Islet of Langerhans (tissue), 1 donor: Measurements from ENCODE around the gene KIDINS220.

ENCODE experiments used
- FAIRE-seq: peaks from one replicate; lab custom pipeline; 2011; peaks lifted over from hg19 to GRCh38; lab: Jason Lieb, UNC

The KIDINS220 gene

DNA sequence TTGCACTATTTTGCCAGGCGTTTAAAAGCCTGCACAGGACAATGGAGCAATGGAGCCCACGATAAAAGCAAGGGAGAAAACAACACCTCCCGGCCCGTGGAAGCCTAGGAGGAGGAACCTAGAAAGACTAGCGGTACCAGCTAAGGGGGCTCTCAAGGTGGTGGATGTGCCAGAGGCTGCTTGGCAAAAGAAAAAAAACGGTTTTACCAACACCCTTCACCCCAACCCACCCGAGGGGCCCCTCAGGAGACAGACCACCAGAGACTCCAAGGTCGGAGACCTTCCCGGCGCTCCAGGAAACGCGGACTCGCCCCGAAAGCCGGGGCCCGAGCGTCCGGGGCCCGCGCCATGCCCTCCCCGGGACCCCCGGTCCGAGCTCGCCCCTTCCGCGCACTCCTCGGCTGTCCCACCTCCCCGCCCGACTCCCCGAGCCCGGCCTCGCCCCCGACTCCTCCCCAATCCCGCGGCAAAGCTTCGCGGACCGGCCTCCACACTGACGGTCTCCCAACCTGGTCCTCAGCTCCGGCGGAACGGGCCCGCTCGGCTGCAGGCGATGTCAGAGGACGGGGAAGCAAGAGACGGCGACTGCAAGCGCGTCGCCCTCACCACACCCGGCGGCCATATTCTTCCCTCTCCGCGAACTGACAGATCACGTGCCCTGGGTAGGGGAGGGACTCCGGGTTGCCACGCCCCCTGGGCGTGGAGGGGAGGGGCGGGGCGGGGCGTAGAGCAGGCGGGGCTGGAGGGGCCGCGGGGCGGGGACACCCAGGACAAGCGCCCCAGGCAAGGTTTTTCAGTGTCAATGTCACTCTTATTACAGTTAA lies at the start of gene KIDINS220:
KIDINS220 (minus strand) TSS at position 643 of the 824 bp plus-strand sequence. CDS start 10,520 bp downstream, outside the sequence.
- FAIRE-seq: no peak

DNA sequence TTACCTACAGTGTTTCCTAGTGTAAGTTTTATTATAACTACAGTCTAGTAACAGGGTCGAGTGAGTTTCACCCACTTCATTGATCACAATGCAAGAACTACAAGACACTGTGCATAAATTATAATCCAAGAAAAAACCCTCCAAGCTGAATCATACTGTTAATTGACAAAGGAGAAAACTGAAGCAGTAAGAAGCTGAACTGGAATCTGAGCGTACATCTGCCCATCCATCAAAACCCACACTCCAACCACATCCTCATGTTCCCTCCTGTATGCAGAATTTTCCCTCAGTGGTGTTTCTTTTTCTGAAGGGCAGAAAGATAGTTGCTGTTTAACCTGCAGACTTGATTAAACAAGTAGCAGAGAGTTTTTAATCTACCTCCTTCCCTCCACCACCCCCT lies 49.5 kb upstream of the KIDINS220 start:
- no peak for FAIRE-seq

DNA sequence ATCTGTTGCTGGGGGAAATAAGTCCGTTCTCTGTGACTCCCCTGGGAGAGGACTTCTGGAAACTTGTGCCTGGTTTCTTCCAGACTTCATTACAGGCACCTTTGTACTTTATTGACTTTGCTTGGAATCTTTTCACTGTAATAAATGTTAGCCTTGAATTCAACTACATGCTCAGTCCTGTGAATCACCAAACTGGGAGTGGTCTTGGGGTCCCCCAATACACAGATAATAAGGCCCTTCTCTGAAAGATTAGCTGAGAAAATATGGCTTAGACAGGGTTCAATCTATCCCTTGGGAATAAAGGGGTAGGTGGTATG lies 48.7 kb upstream of the KIDINS220 start:
- no peak for FAIRE-seq

DNA sequence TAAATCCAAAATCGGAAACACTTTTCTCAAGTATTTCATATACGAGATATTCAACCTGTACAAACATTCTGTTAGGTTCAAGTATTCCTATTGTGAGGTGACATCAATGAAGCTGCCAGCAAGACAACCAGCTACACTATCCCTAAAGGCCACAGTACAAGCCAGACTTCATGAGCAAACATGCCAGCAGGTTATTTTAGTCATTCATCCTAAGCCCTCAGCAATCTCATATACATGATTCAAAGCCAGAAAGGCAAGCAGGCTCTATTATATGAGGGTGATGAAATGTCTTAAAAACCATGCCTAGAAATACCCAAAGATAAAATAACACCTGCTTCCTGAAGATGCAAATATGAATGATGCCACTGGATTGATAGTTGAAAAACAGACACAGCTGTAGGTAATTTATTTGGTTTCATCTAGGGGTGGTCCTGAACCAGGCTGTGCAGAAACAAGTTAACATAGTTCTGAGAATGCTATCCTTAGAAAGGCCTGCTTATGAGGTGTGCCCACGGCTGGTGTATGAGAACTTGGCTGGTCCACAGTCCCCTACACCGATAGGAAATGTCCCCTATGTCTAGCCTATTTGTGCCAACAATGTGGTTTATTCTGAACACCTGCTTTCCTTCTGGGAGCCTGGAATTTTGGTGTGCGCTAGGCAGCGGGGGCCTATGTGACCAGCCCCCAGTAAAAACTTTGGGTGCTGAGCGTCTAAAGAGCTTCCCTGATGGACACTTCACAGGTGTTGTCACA lies 48.2 kb upstream of the KIDINS220 start:
- no peak for FAIRE-seq

DNA sequence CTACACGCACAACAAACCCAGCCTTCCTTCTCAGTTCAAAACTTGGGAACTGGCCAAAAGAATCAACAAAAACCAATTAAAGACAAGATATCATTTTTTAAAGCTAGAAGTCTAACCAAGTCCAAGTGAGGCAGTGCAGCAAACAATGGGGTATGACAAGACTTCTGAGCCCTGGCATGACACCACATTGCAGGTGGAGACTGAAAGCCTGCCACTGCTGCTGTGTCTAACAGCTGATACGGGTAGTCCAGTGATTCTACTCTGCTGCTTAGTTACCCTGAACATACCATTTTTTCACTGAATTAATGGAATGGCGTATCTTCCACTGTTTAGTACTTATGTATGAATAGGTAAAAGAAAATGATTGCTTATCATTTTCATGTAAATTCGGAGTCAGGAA lies 47.4 kb upstream of the KIDINS220 start:
- no peak for FAIRE-seq

DNA sequence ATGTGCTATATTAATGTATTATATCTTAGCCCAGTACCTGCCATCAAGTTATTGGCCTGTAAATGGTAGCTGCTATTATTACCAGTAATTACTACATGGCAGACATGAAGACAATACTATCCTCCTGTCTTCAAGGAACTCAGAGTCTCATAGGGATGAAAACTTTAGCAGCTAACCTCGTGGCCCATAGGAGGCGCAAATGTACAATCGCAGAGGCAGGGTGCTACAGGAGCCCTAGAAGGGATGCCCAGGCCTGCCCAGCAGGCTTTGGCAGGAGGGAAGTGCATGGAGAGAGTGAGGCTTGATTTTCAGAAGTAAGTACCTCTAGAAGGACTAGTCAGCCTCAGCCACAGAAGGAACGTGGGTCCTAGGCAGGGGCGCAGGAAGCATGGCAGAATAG lies 44.7 kb upstream of the KIDINS220 start:
- FAIRE-seq: no peak

DNA sequence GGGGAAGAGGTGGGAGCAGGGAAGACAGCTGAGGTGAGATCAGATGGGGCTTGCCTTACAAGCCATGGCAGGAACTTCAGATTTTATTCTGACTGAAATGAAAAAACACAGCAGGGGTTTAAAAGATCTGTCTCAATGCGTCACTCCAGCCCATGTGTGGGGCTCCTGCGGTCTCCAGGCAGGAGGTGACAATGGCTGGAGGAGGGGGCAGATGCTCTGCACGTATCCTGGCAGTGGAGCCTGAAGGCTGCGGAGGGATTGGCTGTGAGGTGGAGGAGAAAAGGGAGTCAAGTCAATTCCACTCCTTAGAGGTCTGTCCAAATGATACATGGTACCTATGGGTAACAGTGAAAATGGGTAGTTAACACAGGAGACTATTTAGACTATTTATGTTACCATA lies 40.5 kb upstream of the KIDINS220 start:
- no peak for FAIRE-seq

DNA sequence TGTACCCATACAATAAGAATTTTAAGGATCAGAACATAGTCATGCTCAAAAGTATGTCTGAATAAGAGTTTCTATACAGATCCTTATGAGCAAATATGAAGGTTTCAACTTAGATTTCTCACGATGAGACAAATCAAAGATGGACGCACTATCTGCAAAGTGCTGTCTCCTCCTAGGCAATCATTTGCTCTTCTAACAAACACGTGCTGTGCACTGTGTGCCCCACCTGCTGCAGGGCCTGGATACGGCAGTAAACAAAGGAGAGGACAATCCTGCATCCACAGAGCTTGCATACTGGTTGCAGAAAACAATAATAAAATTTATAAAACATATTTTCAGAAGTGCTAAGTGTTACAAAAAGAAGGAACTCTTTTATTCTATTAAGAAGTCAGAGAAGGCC lies 39.9 kb upstream of the KIDINS220 start:
- FAIRE-seq: no peak

DNA sequence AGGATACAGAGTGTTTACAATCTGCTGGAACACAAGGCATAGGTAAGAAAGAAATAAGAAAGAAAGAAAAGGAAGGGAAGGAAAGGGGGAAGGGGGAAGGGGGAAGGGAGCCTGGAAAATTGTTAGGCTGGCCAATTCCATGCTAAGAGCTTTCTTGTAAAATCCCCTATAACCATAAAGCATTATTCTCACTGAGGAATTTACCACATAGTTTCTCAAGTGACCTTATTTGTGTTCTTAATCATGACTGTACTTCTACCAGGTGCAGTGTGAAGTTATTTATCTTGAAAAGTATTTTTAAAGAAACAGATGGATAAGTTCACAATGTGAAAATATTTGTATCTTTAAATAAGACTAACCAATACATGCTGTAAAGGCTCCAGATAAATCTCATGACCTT lies 39.2 kb upstream of the KIDINS220 start:
- FAIRE-seq: no peak

DNA sequence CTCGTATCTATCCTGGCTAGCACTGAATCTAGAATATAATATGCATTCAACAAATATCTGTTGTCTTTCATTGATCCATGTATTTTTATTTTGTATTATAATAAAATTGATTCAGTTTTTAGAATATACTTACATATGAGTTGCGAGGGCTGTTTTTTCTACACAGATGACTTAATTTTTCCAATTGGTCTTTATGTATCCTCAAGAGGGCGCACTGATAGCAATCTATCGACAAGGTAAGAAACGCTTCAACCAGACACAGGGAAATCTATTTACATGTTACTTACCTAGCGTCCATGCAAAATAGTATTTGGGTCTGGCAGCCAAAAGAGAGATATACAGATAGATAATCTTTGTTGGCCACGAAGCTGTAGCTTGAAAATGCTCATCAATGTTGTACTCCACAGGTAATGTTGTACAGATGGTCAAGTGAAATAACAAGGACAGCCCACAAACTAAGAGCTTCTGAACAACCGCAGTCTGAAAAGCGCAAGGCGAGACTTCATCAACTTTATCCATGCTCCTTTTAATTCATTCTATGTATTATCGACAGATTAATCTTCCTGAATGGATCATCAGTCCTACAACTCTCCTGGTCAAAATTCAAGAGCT lies 35.5 kb upstream of the KIDINS220 start:
- peak; percentile 93 for FAIRE-seq

DNA sequence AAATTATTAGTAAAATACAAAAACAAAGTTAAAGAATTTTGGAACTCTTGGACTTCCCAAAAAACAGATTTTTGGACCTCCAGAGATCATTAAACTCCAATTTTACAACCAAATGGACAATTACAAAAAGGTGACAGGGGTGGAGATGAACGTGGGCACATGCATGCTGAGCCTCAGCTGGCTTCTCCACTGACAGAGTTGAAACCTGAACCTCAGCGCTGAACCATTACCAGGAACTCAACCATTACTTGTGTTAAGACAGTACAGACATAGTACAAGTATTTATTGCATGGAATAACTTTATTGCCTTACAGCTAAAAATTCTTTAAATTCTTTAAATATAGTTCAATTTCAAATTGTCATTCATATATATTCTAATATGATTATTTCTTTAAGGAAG lies 33.0 kb upstream of the KIDINS220 start:
- no peak for FAIRE-seq

DNA sequence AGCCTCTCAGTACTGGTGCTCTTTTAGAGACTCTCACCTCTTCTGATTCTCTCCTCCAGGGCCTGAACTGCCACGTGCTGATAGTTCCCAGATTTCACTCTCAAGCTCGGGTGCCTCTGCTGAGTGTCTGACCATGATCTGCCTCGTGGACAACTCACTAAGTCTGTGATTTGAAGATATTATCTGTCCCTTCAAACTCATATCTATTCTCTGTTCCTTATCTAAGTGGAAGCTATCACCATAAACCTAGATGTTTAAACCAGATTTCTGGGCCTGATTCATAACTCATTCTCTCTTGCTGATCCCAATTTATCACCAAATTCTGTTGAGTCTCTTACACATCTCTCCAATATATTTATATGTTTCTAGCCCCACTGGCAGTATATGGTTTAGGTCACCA lies 29.9 kb upstream of the KIDINS220 start:
- no peak for FAIRE-seq

DNA sequence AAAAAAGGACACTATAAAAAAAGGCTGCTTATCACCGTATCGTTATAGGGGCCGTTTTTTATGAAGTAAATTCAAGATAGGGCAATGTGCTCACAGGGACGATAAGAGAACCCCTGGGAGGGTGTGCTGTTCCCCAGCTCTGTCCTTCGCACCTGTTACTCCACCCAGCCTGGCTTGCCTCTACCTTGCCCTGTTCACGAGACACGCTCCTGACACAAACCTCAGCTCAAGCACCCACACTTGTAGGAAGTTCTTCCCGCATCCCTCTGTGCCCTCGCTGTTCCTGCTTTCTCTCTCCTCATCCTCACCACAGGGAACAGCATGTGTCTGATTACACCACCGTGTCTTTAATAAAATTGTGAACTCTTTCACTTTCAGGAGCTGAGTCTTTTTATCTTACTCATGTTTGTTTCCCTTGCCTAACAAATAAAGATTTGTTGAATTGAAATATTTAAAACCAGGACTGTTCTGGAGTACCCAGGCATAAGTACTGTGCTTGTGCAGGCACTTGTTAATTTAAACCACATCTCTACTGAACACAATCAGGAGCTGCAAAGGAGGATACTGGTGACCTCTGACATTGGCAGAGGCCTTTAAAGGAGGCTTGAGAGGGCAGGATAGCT lies 26.0 kb upstream of the KIDINS220 start:
- no peak for FAIRE-seq

DNA sequence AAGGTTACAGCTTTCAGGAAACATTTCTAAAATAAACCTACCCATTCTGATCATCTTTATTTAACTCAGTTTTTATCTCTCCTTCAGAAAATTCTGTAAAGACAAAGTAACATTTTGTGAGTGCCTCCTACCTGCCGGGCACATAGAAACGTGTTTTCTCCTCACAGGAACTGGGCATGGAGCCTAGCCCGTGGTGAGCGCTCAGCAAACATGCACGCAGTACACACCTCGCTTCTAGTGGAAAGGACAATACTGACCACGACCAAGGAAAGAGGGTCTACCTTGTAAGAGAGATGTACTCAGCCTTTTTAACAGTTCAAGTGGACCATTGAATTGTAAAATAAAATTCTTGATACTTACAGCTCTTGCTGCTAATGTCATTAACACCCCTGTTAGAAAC lies 24.8 kb upstream of the KIDINS220 start:
- FAIRE-seq: no peak

DNA sequence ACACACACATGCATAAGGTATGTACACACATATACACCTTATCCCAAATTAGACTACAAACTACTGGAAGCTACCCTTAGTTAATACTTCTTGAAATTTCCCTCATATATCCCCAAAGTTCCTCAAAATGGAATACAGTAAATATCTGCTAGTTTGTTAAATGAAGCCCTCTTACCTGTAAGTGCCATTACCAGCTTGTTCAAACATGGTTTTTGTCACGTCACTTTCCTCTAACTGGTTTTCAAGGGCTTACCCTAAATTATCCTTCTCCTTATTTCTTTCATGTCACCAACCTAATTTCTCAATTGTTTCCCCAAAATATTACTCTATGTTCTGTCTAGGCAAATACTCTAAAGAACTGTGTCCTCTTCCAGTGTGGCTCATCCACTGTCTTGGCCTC lies 24.4 kb upstream of the KIDINS220 start:
- no peak for FAIRE-seq

DNA sequence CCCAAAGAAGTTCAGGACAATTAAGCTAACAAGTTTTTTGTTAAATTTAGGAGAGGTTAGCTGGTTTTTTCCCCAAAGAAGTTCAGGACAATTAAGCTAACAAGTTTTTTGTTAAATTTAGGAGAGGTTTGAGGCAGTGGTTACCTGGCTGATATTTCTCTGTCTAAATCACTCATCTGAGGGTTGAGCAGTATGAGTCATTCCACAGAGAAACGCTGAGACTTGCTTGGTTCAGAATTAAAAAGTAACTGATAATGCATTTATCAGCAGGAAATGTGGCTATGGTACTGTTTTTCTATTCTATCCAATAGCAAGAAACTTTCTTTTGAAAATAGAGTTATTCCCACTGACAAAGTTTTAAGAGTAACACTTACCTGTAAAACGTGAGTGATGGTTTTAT lies 22.8 kb upstream of the KIDINS220 start:
- peak; percentile 95 for FAIRE-seq

DNA sequence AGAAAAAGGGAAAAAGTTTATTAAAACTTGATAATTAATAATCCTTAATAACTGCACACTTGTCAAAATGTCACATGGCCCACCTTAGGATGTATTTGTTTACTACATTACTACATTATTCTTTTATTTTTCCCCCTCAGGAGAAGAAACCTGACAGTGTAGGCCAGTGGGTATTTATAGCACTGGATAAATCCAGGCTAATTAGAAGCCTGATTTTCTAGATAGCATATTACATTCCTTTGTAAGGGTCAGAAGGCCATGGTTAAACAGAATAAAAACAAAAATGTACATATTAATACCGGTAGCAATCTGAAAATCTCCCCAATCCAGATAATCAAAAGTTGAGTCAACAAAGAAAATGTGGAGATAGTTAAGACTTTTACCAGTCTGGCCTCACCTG lies 21.5 kb upstream of the KIDINS220 start:
- FAIRE-seq: no peak

DNA sequence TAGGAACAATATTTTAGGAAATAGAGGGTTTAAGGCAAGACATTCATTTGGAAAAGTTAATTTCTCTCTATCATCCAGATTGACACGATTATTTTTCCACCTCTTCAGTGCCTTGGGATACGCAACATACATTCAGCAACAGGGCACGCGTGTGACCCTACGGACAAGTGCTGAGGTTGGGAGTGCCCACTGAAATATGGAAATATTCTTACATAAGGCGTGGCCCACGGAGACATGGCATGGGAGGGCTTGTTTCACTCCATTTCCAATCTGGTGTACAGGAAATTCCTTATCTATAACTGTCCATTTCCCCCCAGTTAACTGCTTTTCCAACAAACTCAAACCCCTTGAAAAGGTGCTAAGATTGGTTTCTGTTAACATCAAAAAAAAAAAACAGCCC lies 20.9 kb upstream of the KIDINS220 start:
- no peak for FAIRE-seq

DNA sequence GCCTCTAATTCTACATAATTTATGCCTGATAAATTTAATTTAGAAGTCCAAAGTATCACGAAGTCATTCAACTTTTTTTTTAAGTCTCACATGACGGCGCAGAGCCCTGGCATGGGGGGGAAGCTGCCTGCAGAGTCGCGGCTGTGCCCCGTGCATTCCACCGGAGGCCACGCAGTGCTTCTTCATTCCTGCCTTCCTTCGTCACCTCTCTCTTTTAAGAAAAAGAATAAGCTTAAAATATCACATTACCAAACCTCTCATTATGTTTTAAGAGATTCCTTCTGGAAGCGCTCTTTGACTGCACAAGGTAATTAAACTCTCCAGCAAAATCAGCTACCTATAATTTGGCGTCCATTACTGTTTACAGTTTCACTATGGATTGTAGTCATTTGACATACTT lies 20.3 kb upstream of the KIDINS220 start:
- no peak for FAIRE-seq

DNA sequence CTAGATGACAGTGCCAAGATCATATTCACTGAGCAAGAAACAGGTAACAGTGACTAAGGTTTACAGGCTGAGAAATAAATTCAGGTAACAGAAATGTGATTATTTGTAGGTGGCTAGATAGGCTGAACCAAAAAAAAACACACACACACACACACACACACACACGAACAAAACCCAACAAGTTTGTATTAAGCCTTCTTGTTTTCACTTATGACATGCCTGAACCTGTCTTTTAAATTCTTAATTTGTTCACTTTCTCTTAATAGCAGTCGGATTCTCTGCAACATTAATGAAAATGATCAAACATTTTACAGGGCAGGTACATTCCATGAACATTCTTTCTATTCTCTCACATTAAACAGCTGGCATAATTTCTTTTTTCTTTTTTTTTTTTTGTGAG lies 18.8 kb upstream of the KIDINS220 start:
- no peak for FAIRE-seq

DNA sequence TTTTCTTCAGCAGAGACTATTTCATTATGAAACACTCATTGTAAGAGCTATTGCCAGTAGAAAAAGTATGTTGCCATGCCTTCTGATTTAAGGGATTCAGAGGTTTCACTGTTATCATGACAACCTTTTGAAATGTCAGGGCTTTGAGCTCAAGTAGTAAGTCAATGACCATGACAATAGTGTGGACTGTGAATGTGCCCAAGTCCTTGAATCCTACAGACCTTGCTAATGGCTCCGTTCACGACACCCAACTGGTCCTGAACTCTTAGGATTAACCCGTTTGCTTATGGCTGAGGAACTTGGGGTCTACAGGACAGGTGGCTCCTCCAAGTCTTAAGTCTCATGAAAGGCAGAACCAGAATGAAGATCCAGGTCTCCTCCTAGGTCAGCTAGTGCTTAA lies 17.6 kb upstream of the KIDINS220 start:
- no peak for FAIRE-seq

DNA sequence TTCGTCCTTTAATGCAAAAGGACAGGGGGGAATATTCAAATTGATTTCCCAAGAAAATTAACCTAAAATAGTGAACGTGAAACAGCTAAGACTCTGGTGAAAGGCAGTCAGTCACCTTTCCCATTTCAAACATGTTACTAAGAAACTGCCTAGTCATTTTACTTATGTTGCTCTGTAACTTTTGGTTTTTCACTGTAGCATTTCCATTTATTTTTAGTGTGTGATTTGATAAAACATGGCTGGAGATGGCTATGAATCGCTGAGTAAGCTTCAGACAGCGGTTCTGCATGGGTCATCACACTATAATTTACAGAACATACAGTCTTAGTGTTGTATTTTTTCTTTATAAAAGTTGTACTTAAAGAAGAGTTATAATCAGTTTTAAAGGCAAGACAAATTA lies 16.0 kb upstream of the KIDINS220 start:
- FAIRE-seq: no peak
